Activated B cell treated with CpG ODN at 0.5 μM for 24 hours (primary cell): ENCODE measurements around the gene CENPW. TPM values are rescaled to one million over a fixed set of nuclear protein-coding genes. Genes with fewer than 3 reads are reported as not detected.
A peak's percentile ranks its signal among the peaks of the same experiment; 100 is the strongest.

ENCODE experiments used
- ATAC-seq: fragments of 200-7000 bp; cut with Tn5 transposase; one replicate; pipeline ENCODE4 v1.10.0; 2021; ENCODE audit warnings: low read depth, mild to moderate bottlenecking, moderate library complexity
- CTCF ChIA-PET: fragments of 350-600 bp; sonication (Branson Sonifier 250); formaldehyde crosslinking; loops from one replicate; lab custom pipeline; 2021; ENCODE audit warnings: antibody characterized with exemption; lab: Charles Lee
- POLR2A ChIA-PET: fragments of 350-600 bp; sonication (Branson Sonifier 250); formaldehyde crosslinking; loops from one replicate; lab custom pipeline; 2021; ENCODE audit warnings: antibody characterized with exemption; lab: Charles Lee
- DNase-seq: peaks from one replicate; pipeline ENCODE4 v3.0.0; 2022
- H3K27ac Mint-ChIP-seq: one replicate; pipeline ENCODE4 v1.8.0; 2020; ENCODE audit warnings: mixed read lengths
- H3K27me3 Mint-ChIP-seq: one replicate; pipeline ENCODE4 v1.8.0; 2021; ENCODE audit warnings: mixed read lengths
- H3K36me3 Mint-ChIP-seq: one replicate; pipeline ENCODE4 v1.8.0; 2021; ENCODE audit warnings: low read depth, mixed read lengths
- H3K4me1 Mint-ChIP-seq: one replicate; pipeline ENCODE4 v1.8.0; 2021; ENCODE audit warnings: mixed read lengths
- H3K4me3 Mint-ChIP-seq: one replicate; pipeline ENCODE4 v1.8.0; 2020; ENCODE audit warnings: mild to moderate bottlenecking, mixed read lengths
- H3K9me3 Mint-ChIP-seq: one replicate; pipeline ENCODE4 v1.8.0; 2020; ENCODE audit warnings: mixed read lengths
- intact Hi-C: fragments of 100-400 bp; cut with micrococcal nuclease; formaldehyde crosslinking; loops from one replicate; pipeline ENCODE4 v1.15.1; 2024
- total RNA-seq: library from RNA; stranded (reverse); gene quantifications from 2 replicates; pipeline ENCODE4 v1.2.3, GENCODE V29; 2022
- TF ChIP-seq, protein P1 (sequence below): fragments of 200-600 bp; IDR thresholded peaks from one replicate; pipeline ENCODE4 v1.8.0; 2022; ENCODE audit warnings: antibody characterized with exemption, mild to moderate bottlenecking

CENPW gene
- total RNA-seq = 4.4 and 5.2 TPM in 2 replicates

DNA sequence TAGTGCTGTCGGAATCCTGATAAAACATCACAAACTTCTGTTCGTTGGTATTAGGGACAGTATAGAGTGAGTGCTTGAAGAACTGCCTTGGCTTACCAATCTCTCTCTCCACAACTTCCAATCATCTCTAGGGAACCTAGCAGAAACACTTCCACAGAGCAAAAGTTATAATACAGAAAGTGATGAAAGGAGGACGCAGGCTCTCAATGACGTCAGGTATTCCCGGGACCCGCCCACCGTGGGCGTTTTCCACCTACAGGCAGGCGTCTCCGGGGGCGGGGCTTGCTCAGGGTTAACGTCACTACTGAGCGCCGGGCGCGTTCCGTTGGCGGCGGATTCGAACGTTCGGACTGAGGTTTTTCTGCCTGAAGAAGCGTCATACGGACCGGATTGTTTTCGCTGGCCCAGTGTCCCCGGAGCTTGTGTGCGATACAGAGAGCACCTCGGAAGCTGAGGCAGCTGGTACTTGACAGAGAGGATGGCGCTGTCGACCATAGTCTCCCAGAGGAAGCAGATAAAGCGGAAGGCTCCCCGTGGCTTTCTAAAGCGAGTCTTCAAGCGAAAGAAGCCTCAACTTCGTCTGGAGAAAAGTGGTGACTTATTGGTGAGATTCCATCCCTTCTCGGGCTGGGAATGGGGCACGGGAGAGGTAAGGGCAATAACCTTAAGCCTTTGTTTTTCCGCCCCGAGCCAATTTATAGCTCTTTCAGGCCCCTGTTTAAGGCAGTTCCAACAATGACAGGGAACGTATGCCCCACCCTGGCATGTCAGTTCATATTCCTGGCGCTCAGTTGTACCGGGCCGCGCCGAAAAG lies at the start of gene CENPW:
CENPW (plus strand) TSS at position 320 of the 814 bp plus-strand sequence; CDS start at position 479, 159 bp downstream.
- TF ChIP-seq, protein P1, sequence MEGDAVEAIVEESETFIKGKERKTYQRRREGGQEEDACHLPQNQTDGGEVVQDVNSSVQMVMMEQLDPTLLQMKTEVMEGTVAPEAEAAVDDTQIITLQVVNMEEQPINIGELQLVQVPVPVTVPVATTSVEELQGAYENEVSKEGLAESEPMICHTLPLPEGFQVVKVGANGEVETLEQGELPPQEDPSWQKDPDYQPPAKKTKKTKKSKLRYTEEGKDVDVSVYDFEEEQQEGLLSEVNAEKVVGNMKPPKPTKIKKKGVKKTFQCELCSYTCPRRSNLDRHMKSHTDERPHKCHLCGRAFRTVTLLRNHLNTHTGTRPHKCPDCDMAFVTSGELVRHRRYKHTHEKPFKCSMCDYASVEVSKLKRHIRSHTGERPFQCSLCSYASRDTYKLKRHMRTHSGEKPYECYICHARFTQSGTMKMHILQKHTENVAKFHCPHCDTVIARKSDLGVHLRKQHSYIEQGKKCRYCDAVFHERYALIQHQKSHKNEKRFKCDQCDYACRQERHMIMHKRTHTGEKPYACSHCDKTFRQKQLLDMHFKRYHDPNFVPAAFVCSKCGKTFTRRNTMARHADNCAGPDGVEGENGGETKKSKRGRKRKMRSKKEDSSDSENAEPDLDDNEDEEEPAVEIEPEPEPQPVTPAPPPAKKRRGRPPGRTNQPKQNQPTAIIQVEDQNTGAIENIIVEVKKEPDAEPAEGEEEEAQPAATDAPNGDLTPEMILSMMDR = no peak
- intact Hi-C loops = loop anchor here (2.0 to 10.0 kb wide), 2 partner anchors 345 to 927 kb away; partner anchors contain the start of gene RNF146
- ChIA-PET CTCF (interaction anchor here (0.9 kb wide), 1 partner anchor 10 kb away, joined by 4 read pairs; no protein-coding TSS in a partner anchor), POLR2A (no interaction called here)
- no peak within 1 kb of the TSS for H3K27ac Mint-ChIP-seq
- H3K4me3 Mint-ChIP-seq = no peak within 1 kb of the TSS
- peak; percentile 94 for ATAC-seq
- peaks cover 11% of the 10 kb centered on the region for H3K4me1 Mint-ChIP-seq
- H3K27me3 Mint-ChIP-seq = no peaks in the 10 kb centered on the region
- H3K9me3 Mint-ChIP-seq = no peaks in the 10 kb centered on the region
- H3K36me3 Mint-ChIP-seq = no peaks in the 10 kb centered on the region
- peak; percentile 77 for DNase-seq

DNA sequence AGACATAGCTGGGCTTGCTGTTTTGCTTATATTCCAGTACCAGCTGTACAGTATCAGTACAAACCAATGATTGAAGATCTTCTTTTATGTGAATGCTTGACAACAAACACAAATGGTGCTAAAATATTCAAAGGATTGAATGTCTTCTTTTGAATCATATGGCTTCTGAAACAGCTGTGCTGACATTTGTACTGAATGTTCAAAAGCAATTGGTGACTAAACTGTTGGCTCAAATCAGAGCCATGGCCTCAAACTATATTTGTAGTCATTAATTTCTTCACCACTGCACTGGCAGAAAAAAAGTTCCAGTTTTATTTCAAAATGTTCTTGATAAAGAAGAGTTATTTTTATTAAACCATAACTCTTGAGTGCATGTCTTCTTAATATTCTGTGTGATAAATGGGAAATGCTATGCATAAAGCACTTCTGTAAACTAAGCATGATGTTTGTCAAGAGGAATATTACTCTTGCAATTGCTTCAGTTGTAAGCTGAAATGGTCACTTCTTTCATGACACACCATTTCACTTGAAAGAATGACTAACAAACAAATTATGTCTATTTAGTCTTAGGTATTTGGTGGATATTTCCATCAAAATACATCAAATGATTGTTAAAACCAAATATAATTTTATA lies 45.9 kb upstream of the CENPW start:
- CTCF ChIA-PET = no interaction called here
- no peak for DNase-seq

DNA sequence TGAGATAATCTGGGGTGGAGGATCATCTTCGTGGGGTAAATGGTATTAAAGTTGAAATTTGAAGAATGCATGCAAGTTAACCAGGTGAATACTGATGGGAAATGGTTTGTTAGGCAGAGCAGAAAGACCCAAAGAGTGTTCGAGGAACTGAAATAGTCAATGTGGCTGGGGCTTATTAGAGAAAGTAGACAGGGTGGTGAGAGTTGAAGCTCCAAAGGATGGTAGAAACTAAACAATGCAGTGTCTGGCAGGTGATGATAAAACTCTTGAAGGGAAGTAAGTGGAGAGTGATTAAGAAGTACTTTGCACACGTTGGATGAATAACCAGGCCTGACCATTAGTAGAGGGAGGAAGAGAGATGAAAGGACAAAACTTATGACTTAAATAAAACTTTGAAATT lies 39.8 kb upstream of the CENPW start:
- intact Hi-C loops = no loop called here

More for the DNA sequence above, 45.9 kb upstream of the CENPW start:
- Mint-ChIP-seq H3K4me3 (no peak overlapping the region), H3K9me3 (no peaks in the 10 kb centered on the region), H3K4me1 (no peaks in the 10 kb centered on the region), H3K36me3 (no peaks in the 10 kb centered on the region), H3K27me3 (no peaks in the 10 kb centered on the region), H3K27ac (no peak overlapping the region)
- TF ChIP-seq, protein P1 = no peak
- intact Hi-C loops = no loop called here
- POLR2A ChIA-PET = no interaction called here
- no peak for ATAC-seq

DNA sequence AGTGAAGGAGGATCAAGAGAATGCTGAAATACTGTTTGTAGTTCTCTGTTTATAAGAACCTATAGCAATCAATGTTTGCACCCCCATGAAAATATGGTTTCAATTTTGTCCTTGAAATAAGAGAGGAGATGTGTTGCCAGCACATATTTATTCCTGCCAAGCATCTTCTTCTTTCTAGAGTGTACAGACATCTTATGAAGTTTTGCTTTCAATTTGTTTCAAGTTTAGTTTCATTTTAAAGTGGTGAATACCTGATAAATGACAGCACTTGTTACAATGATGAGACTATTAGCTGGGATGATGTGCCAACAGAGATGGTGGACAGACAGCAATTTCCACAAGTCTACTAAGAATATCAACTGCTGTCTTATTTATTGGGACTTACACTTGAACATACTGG lies 39.2 kb upstream of the CENPW start:
- Mint-ChIP-seq H3K36me3 (no peaks in the 10 kb centered on the region), H3K4me1 (no peaks in the 10 kb centered on the region), H3K9me3 (no peaks in the 10 kb centered on the region), H3K27me3 (no peaks in the 10 kb centered on the region), H3K4me3 (no peak overlapping the region), H3K27ac (no peak overlapping the region)
- ChIA-PET POLR2A (no interaction called here), CTCF (no interaction called here)
- TF ChIP-seq, protein P1 = no peak
- DNase-seq (no peak), ATAC-seq (no peak)
- intact Hi-C loops = no loop called here

More for the DNA sequence above, 39.8 kb upstream of the CENPW start:
- Mint-ChIP-seq H3K4me3 (no peak overlapping the region), H3K27me3 (no peaks in the 10 kb centered on the region), H3K4me1 (no peaks in the 10 kb centered on the region), H3K36me3 (no peaks in the 10 kb centered on the region), H3K9me3 (no peaks in the 10 kb centered on the region), H3K27ac (no peak overlapping the region)
- TF ChIP-seq, protein P1 = no peak
- no peak for ATAC-seq
- CTCF ChIA-PET = no interaction called here
- POLR2A ChIA-PET = no interaction called here
- no peak for DNase-seq

DNA sequence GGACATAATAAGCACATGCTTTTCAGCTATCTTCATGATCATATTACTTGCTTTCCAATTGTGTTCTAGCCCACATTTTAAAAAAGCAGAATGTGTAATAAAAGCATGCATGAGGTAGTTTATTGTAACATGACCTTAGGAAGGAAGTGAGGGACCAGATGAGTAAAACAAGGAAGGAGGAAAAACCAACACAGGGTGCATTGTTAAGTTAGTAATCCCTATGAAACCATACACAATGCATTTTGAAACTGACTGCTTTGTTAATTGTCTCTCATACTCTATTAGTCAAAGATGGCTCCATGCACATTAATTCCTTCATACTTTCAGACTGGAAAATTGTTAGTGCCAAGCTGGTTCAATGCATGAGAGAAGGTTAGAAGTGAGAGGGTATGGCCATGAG lies 37.7 kb upstream of the CENPW start:
- TF ChIP-seq, protein P1 = no peak
- H3K4me3 Mint-ChIP-seq = no peak overlapping the region
- H3K36me3 Mint-ChIP-seq = no peaks in the 10 kb centered on the region
- H3K4me1 Mint-ChIP-seq = no peaks in the 10 kb centered on the region
- no peaks in the 10 kb centered on the region for H3K27me3 Mint-ChIP-seq
- ChIA-PET CTCF (no interaction called here), POLR2A (no interaction called here)
- no peak for DNase-seq
- no peaks in the 10 kb centered on the region for H3K9me3 Mint-ChIP-seq
- H3K27ac Mint-ChIP-seq = no peak overlapping the region
- intact Hi-C loops = no loop called here
- no peak for ATAC-seq
